Suprapubic skin (tissue), 4 donors: ENCODE data around the gene CA14.

Experiments
- CTCF ChIP-seq, 2 donors: fragments of 200-600 bp in 1 of 2; fragments of 450-650 bp in 1 of 2; sonication (generic) in 1 of 2; IDR thresholded peaks; one replicate each; pipeline ENCODE4 v1.5.1; 2016 to 2019; ENCODE audit warnings: antibody characterized with exemption in 2 of 2, mild to moderate bottlenecking in 1 of 2, moderate library complexity in 1 of 2
- EP300 ChIP-seq: sonication (generic); formaldehyde crosslinking; IDR thresholded peaks from one replicate; pipeline ENCODE4 v1.6.1; 2017; ENCODE audit warnings: antibody characterized with exemption
- POLR2A ChIP-seq, 2 donors: fragments of 450-650 bp; IDR thresholded peaks; one replicate each; pipeline ENCODE4 v1.6.1; 2017; ENCODE audit warnings: antibody characterized with exemption in 2 of 2, mild to moderate bottlenecking in 2 of 2, moderate library complexity in 2 of 2
- POLR2AphosphoS5 ChIP-seq, 3 donors: sonication (generic); formaldehyde crosslinking; IDR thresholded peaks; one replicate each; pipeline ENCODE4 v1.6.1; 2017; ENCODE audit warnings: antibody characterized with exemption in 3 of 3

GRCh38 chr1:150302902-150303301, 45.3 kb downstream of the CA14 start:
- no peak for TF ChIP-seq POLR2A (IDR thresholded peaks at IDR 0.05)
- TF ChIP-seq CTCF (IDR thresholded peaks at IDR 0.05) = no peak
- TF ChIP-seq POLR2AphosphoS5 (IDR thresholded peaks at IDR 0.05) = no peak
- TF ChIP-seq EP300 = no peak
